ENCODE results near the gene MPPED2. TPM values are rescaled to one million over a fixed set of nuclear protein-coding genes. Genes with fewer than 3 reads are reported as not detected.

The MPPED2 gene
- total RNA-seq, 1 donor from 2014 or later, result 0.42 TPM

DNA sequence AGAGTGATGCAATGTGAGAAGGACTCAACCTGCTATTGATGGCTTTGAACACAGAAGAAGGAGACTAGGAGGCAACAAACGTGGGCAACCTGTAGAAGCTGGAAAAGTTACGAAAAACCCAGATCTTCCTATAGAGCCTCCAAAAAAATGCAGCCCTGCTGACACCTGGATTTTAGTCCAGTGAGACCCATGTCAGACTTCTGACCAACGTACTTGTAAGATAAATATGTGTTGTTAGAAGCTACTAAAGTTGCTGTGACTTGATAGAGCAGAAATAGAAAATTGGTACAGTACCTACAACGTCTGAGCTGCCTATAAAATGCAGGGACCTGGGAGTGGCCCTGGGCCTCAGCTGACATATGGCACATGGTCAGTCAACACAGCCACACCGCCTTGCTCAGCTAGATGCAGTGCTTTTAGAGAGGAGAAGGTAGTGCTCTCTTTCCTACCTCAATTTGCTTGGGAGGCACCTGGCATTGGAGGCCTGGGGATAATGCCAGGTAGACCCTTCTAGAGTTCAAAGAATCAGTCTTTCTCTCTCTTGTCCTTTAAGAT lies 165.8 kb downstream of the MPPED2 start:
- H3K36me3 ChIP-seq (ENCODE audit: control insufficient read depth, insufficient read depth, low read length), result no peaks in the 10 kb centered on the region
- no peak overlapping the region for H3K4me3 ChIP-seq (ENCODE audit: low read depth, low read length)
- no peak for DNase-seq (ENCODE audit: low read depth)
- no peaks in the 10 kb centered on the region for H3K27me3 ChIP-seq (ENCODE audit: control insufficient read depth, insufficient read depth, low read length)
- TF ChIP-seq, protein P1, sequence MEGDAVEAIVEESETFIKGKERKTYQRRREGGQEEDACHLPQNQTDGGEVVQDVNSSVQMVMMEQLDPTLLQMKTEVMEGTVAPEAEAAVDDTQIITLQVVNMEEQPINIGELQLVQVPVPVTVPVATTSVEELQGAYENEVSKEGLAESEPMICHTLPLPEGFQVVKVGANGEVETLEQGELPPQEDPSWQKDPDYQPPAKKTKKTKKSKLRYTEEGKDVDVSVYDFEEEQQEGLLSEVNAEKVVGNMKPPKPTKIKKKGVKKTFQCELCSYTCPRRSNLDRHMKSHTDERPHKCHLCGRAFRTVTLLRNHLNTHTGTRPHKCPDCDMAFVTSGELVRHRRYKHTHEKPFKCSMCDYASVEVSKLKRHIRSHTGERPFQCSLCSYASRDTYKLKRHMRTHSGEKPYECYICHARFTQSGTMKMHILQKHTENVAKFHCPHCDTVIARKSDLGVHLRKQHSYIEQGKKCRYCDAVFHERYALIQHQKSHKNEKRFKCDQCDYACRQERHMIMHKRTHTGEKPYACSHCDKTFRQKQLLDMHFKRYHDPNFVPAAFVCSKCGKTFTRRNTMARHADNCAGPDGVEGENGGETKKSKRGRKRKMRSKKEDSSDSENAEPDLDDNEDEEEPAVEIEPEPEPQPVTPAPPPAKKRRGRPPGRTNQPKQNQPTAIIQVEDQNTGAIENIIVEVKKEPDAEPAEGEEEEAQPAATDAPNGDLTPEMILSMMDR (IDR thresholded peaks at IDR 0.05; ENCODE audit: insufficient read depth, low read length, poor library complexity, severe bottlenecking), result no peak

DNA sequence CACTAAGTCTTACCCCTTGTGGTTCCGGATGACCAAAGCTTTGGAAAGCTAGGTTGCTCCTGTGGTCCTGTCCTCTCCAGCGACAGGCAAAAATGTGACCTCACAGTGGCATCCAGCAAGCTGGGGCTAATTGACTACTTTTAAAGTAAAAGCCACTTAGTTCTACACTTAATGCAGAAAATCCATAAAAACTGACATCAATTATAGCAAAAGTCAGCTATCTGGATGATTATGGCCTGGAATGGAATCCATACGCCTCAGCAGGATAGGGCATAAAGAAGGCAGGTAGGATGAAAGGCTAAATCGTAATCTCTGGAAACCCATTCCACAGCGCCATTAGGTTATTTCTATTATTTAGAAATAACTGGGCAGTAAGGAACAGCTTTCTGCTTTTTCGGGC lies 171.3 kb downstream of the MPPED2 start:
- TF ChIP-seq, protein P1 (IDR thresholded peaks at IDR 0.05; ENCODE audit: insufficient read depth, low read length, poor library complexity, severe bottlenecking), result no peak
- no peak overlapping the region for H3K4me3 ChIP-seq (ENCODE audit: low read depth, low read length)
- DNase-seq (ENCODE audit: low read depth), result no peak
- no peaks in the 10 kb centered on the region for H3K36me3 ChIP-seq (ENCODE audit: control insufficient read depth, insufficient read depth, low read length)
- no peaks in the 10 kb centered on the region for H3K27me3 ChIP-seq (ENCODE audit: control insufficient read depth, insufficient read depth, low read length)

DNA sequence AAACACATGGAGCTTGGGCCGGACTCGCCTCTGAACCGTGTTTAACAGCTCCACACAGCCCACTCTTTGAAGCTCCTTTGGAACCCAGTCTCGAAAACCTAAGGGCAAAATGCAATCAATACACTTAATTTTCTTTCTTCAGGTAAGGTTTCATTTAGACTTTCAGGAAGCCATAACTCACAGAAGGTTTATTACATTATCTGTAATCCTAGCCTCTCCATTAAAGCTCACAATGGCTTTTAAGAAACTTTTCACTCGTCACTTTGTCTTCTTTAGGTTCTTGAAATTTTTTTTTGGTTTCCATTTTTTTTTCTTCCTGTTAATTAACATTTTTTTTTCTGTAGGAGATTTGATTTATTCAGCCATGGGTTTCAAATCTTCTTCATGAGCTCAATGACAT lies 171.9 kb downstream of the MPPED2 start:
- H3K27me3 ChIP-seq (ENCODE audit: control insufficient read depth, insufficient read depth, low read length), result no peaks in the 10 kb centered on the region
- DNase-seq (ENCODE audit: low read depth), result no peak
- TF ChIP-seq, protein P1 (IDR thresholded peaks at IDR 0.05; ENCODE audit: insufficient read depth, low read length, poor library complexity, severe bottlenecking), result no peak
- H3K36me3 ChIP-seq (ENCODE audit: control insufficient read depth, insufficient read depth, low read length), result no peaks in the 10 kb centered on the region
- H3K4me3 ChIP-seq (ENCODE audit: low read depth, low read length), result no peak overlapping the region

DNA sequence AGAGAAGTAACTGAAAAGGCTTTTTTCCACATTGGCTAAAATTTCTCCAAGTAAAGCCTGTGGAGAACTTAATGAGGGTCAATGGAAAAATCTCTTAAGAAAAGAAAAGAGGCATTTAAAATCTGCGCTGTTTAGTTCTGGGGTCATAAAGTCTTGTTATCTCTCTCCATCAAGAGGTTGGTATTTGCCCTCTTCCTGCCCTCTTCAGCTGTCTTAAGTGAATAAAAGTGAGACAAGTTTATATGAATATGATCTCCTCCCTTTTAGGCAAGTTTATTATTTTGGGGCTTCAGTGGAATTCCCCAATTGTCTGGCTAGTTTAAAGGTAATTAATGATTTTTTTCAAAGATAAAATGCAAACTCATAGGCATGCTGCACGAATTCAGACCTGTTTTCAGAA lies 173.6 kb downstream of the MPPED2 start:
- no peaks in the 10 kb centered on the region for H3K27me3 ChIP-seq (ENCODE audit: control insufficient read depth, insufficient read depth, low read length)
- no peak overlapping the region for H3K4me3 ChIP-seq (ENCODE audit: low read depth, low read length)
- TF ChIP-seq, protein P1 (IDR thresholded peaks at IDR 0.05; ENCODE audit: insufficient read depth, low read length, poor library complexity, severe bottlenecking), result no peak
- H3K36me3 ChIP-seq (ENCODE audit: control insufficient read depth, insufficient read depth, low read length), result no peaks in the 10 kb centered on the region
- DNase-seq (ENCODE audit: low read depth), result no peak

DNA sequence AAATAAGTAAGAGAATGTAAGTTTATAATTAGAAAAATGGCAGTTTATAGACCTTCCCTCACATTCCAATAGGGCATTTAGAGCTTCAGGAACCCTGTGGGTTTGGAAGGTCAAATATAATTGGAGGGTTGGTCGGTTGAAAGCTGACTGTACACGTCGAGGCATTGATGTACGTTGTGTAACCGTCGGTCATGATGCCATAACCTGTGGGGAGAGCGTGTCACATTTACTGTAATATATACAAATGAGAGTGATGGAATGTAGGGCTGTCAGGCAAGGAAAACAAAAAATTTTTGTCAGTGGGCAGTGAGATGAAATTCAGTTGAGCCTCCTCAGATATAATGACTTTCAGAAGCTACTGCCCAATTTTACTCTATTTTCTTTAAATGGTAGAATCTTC lies 174.8 kb downstream of the MPPED2 start:
- H3K4me3 ChIP-seq (ENCODE audit: low read depth, low read length), result no peak overlapping the region
- H3K36me3 ChIP-seq (ENCODE audit: control insufficient read depth, insufficient read depth, low read length), result no peaks in the 10 kb centered on the region
- H3K27me3 ChIP-seq (ENCODE audit: control insufficient read depth, insufficient read depth, low read length), result no peaks in the 10 kb centered on the region
- DNase-seq (ENCODE audit: low read depth), result no peak
- TF ChIP-seq, protein P1 (IDR thresholded peaks at IDR 0.05; ENCODE audit: insufficient read depth, low read length, poor library complexity, severe bottlenecking), result no peak
